ENCODE data around the gene TUBGCP6. TPM values are rescaled to one million over a fixed set of nuclear protein-coding genes. Genes with fewer than 3 reads are reported as not detected.

TUBGCP6 gene
- total RNA-seq, 1 experiment from 2014 or later = 31.3 TPM

DNA sequence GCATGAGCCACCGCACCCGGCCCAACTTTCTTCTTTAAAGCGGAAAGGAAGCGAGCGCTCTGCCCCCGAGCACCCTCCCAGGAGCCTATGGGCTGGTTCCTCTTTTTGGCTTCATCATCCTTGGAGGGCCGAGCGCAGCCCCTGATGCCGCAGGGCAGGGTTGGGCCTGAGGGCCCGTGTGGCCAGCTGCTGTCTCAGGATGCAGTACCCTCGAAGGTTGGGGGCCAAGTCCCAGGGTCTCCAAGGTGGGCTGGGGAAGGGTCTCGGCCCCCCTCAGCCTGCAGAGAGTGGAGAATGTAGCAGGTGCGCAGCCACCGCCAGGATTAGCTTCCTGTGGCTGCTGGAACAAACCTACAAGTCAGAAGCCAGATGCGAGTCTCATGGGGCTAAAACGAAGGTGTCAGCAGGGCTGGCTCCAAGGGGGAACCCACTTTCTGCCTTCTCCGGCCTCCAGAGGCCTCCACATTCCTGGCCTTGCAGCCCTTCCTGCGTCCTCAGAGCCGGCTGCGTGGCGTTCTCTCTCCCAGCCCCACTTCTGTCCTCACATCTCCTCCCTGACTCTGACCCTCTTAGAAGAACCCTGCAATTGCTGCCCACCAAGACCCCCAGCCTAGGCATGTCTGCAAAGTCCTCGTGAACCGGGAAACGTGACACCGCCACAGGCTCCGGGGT, 71.4 kb downstream of the TUBGCP6 start:
- DNase-seq (ENCODE audit: low read depth, low spot score) (no peak), ATAC-seq (no peak)
- CTCF ChIA-PET = no interaction called here
- Histone ChIP-seq H3K27me3 (ENCODE audit: control insufficient read depth, insufficient read depth, low read length) (no peaks in the 10 kb centered on the region), H3K27ac (ENCODE audit: low read length) (no peak overlapping the region), H3K4me3 (ENCODE audit: low read depth in 2 of 2, low read length in 2 of 2) (no peak overlapping the region), H3K4me1 (ENCODE audit: control insufficient read depth, insufficient read depth, low read length) (no peaks in the 10 kb centered on the region), H3K36me3 (ENCODE audit: control insufficient read depth, insufficient read depth, low read length) (no peaks in the 10 kb centered on the region), H3K9me3 (ENCODE audit: control insufficient read depth, insufficient read depth, low read depth, low read length) (no peaks in the 10 kb centered on the region)
- in situ Hi-C loops (cut with HindIII; ENCODE audit: low pct_unique_long_range_greater_than_20kb, low sequenced_read_pairs) (no loop called here), intact Hi-C loops (cut with micrococcal nuclease; ENCODE audit: unreplicated experiment) (no loop called here)
- POLR2A ChIA-PET = no interaction called here
- no peak for TF ChIP-seq POLR2AphosphoS5 (IDR thresholded peaks at IDR 0.05; ENCODE audit: low read depth, low read length)
- TF ChIP-seq TCF7L2 (IDR thresholded peaks at IDR 0.05; ENCODE audit: low read depth, low read length) = no peak
- TF ChIP-seq, protein P1, sequence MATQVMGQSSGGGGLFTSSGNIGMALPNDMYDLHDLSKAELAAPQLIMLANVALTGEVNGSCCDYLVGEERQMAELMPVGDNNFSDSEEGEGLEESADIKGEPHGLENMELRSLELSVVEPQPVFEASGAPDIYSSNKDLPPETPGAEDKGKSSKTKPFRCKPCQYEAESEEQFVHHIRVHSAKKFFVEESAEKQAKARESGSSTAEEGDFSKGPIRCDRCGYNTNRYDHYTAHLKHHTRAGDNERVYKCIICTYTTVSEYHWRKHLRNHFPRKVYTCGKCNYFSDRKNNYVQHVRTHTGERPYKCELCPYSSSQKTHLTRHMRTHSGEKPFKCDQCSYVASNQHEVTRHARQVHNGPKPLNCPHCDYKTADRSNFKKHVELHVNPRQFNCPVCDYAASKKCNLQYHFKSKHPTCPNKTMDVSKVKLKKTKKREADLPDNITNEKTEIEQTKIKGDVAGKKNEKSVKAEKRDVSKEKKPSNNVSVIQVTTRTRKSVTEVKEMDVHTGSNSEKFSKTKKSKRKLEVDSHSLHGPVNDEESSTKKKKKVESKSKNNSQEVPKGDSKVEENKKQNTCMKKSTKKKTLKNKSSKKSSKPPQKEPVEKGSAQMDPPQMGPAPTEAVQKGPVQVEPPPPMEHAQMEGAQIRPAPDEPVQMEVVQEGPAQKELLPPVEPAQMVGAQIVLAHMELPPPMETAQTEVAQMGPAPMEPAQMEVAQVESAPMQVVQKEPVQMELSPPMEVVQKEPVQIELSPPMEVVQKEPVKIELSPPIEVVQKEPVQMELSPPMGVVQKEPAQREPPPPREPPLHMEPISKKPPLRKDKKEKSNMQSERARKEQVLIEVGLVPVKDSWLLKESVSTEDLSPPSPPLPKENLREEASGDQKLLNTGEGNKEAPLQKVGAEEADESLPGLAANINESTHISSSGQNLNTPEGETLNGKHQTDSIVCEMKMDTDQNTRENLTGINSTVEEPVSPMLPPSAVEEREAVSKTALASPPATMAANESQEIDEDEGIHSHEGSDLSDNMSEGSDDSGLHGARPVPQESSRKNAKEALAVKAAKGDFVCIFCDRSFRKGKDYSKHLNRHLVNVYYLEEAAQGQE (IDR thresholded peaks at IDR 0.05; ENCODE audit: insufficient read depth in 1 of 2, low read depth in 2 of 2, low read length in 1 of 2) = no peak
- TF ChIP-seq SIN3A (IDR thresholded peaks at IDR 0.05; ENCODE audit: borderline replicate concordance, insufficient read depth, low read depth, low read length) = no peak
- TF ChIP-seq, protein P2, sequence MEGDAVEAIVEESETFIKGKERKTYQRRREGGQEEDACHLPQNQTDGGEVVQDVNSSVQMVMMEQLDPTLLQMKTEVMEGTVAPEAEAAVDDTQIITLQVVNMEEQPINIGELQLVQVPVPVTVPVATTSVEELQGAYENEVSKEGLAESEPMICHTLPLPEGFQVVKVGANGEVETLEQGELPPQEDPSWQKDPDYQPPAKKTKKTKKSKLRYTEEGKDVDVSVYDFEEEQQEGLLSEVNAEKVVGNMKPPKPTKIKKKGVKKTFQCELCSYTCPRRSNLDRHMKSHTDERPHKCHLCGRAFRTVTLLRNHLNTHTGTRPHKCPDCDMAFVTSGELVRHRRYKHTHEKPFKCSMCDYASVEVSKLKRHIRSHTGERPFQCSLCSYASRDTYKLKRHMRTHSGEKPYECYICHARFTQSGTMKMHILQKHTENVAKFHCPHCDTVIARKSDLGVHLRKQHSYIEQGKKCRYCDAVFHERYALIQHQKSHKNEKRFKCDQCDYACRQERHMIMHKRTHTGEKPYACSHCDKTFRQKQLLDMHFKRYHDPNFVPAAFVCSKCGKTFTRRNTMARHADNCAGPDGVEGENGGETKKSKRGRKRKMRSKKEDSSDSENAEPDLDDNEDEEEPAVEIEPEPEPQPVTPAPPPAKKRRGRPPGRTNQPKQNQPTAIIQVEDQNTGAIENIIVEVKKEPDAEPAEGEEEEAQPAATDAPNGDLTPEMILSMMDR (IDR thresholded peaks at IDR 0.05) = no peak
- BruUV-seq (replicated peaks) = no TSS peak

- H3K9me3 ChIP-seq (ENCODE audit: control insufficient read depth, insufficient read depth, low read depth, low read length) = no peaks in the 10 kb centered on the region
- in situ Hi-C loops (cut with HindIII; ENCODE audit: low pct_unique_long_range_greater_than_20kb, low sequenced_read_pairs) (no loop called here), intact Hi-C loops (cut with micrococcal nuclease; ENCODE audit: unreplicated experiment) (no loop called here)
- no peaks in the 10 kb centered on the region for H3K27me3 ChIP-seq (ENCODE audit: control insufficient read depth, insufficient read depth, low read length)
- no peak for TF ChIP-seq TCF7L2 (IDR thresholded peaks at IDR 0.05; ENCODE audit: low read depth, low read length)
- TF ChIP-seq, protein P1 (IDR thresholded peaks at IDR 0.05; ENCODE audit: insufficient read depth in 1 of 2, low read depth in 2 of 2, low read length in 1 of 2) = no peak
- TF ChIP-seq SIN3A (IDR thresholded peaks at IDR 0.05; ENCODE audit: borderline replicate concordance, insufficient read depth, low read depth, low read length) = no peak
- no peak for TF ChIP-seq POLR2AphosphoS5 (IDR thresholded peaks at IDR 0.05; ENCODE audit: low read depth, low read length)
- no TSS peak for BruUV-seq (replicated peaks)
- ChIA-PET POLR2A (no interaction called here), CTCF (no interaction called here)
- no peaks in the 10 kb centered on the region for H3K4me1 ChIP-seq (ENCODE audit: control insufficient read depth, insufficient read depth, low read length)
- no peaks in the 10 kb centered on the region for H3K36me3 ChIP-seq (ENCODE audit: control insufficient read depth, insufficient read depth, low read length)
- H3K27ac ChIP-seq (ENCODE audit: low read length) = no peak overlapping the region
- no peak for DNase-seq (ENCODE audit: low read depth, low spot score)
- no peak for ATAC-seq
- no peak overlapping the region for H3K4me3 ChIP-seq (ENCODE audit: low read depth in 2 of 2, low read length in 2 of 2)
Observed at GRCh38 chr22:50171965-50172421, 72.8 kb downstream of the TUBGCP6 start.
